ENCODE data around the gene MGARP. TPM values are rescaled to one million over a fixed set of nuclear protein-coding genes. Genes with fewer than 3 reads are reported as not detected.

The MGARP gene
- total RNA-seq, 2 donors from 2014 or later = 4.2 to 8.9 TPM

- no peaks in the 10 kb centered on the region for H3K36me3 ChIP-seq
- peaks cover 9 to 11% of the 10 kb centered on the region in 2 donors for H3K4me1 ChIP-seq (ENCODE audit: control insufficient read depth in 1 of 2, low read depth in 2 of 2)
- no peaks in the 10 kb centered on the region for H3K9me3 ChIP-seq
- DNase-seq (ENCODE audit: low spot score) = no peak
- TF ChIP-seq CTCF (IDR thresholded peaks at IDR 0.05) = no peak
- no peak overlapping the region for H3K4me3 ChIP-seq
- no peak for ATAC-seq (ENCODE audit: insufficient number of reproducible peaks, low FRiP score, low read depth)
- H3K27ac ChIP-seq = no peak overlapping the region
- no peaks in the 10 kb centered on the region for H3K27me3 ChIP-seq (replicated peaks; ENCODE audit: insufficient read depth)
Observed at GRCh38 chr4:139253046-139253445, 27.0 kb downstream of the MGARP start.

GRCh38 chr4:139247700-139248238 is 32.3 kb downstream of the MGARP start:
- Histone ChIP-seq H3K36me3 (no peaks in the 10 kb centered on the region), H3K27me3 (replicated peaks; ENCODE audit: insufficient read depth) (no peaks in the 10 kb centered on the region), H3K27ac (peak overlapping the region in 1 of 2 donors; percentile 73), H3K4me1 (ENCODE audit: control insufficient read depth in 1 of 2, low read depth in 2 of 2) (peaks cover 38 to 53% of the 10 kb centered on the region in 2 donors), H3K9me3 (no peaks in the 10 kb centered on the region), H3K4me3 (no peak overlapping the region)
- DNase-seq (ENCODE audit: low spot score) = no peak
- no peak for ATAC-seq (ENCODE audit: insufficient number of reproducible peaks, low FRiP score, low read depth)
- no peak for TF ChIP-seq CTCF (IDR thresholded peaks at IDR 0.05)

GRCh38 chr4:139247241-139247640 is 32.8 kb downstream of the MGARP start:
- Histone ChIP-seq H3K9me3 (no peaks in the 10 kb centered on the region), H3K27me3 (replicated peaks; ENCODE audit: insufficient read depth) (no peaks in the 10 kb centered on the region), H3K27ac (no peak overlapping the region), H3K4me3 (no peak overlapping the region), H3K4me1 (ENCODE audit: control insufficient read depth in 1 of 2, low read depth in 2 of 2) (peaks cover 38 to 57% of the 10 kb centered on the region in 2 donors), H3K36me3 (no peaks in the 10 kb centered on the region)
- DNase-seq (ENCODE audit: low spot score) (no peak), ATAC-seq (ENCODE audit: insufficient number of reproducible peaks, low FRiP score, low read depth) (no peak)
- TF ChIP-seq CTCF (IDR thresholded peaks at IDR 0.05) = no peak

- H3K9me3 ChIP-seq = no peaks in the 10 kb centered on the region
- peak overlapping the region; percentile 57 to 74 for H3K27ac ChIP-seq
- no peak overlapping the region for H3K4me3 ChIP-seq
- no peak for DNase-seq (ENCODE audit: low spot score)
- no peaks in the 10 kb centered on the region for H3K36me3 ChIP-seq
- no peak for TF ChIP-seq CTCF (IDR thresholded peaks at IDR 0.05)
- no peak for ATAC-seq (ENCODE audit: insufficient number of reproducible peaks, low FRiP score, low read depth)
- H3K4me1 ChIP-seq (ENCODE audit: control insufficient read depth in 1 of 2, low read depth in 2 of 2) = peaks cover 38 to 57% of the 10 kb centered on the region in 2 donors
- no peaks in the 10 kb centered on the region for H3K27me3 ChIP-seq (replicated peaks; ENCODE audit: insufficient read depth)
Observed at GRCh38 chr4:139246166-139246565, 33.9 kb downstream of the MGARP start.

GRCh38 chr4:139245590-139245989 is 34.4 kb downstream of the MGARP start:
- H3K9me3 ChIP-seq = no peaks in the 10 kb centered on the region
- H3K27ac ChIP-seq = peak overlapping the region; percentile 57 to 74
- no peak for TF ChIP-seq CTCF (IDR thresholded peaks at IDR 0.05)
- H3K36me3 ChIP-seq = no peaks in the 10 kb centered on the region
- ATAC-seq (ENCODE audit: insufficient number of reproducible peaks, low FRiP score, low read depth) = no peak
- DNase-seq (ENCODE audit: low spot score) = no peak
- H3K4me1 ChIP-seq (ENCODE audit: control insufficient read depth in 1 of 2, low read depth in 2 of 2) = peaks cover 38 to 57% of the 10 kb centered on the region in 2 donors
- H3K4me3 ChIP-seq = no peak overlapping the region
- no peaks in the 10 kb centered on the region for H3K27me3 ChIP-seq (replicated peaks; ENCODE audit: insufficient read depth)

Measured in thoracic aorta (tissue), 2 donors.